Daoy (cell line): Measurements from ENCODE around the gene DCPS. TPM values are rescaled to one million over a fixed set of nuclear protein-coding genes. Genes with fewer than 3 reads are reported as not detected.
A peak's percentile ranks its signal among the peaks of the same experiment; 100 is the strongest.
"Not testable (repeated sequence)": the region's sequence is repeated elsewhere in the genome, so short reads cannot be mapped to it uniquely, and the experiment has no call there.

ENCODE experiments used
- DNase-seq: peaks from one replicate; pipeline ENCODE4 v3.0.0-alpha.2; 2015; ENCODE audit warnings: low read depth
- total RNA-seq: library from RNA; depleted of rRNA; stranded (reverse); fragments of >200 nt; shearing (Covaris generic); gene quantifications from 2 replicates; pipeline ENCODE4 v1.2.3, GENCODE V29; 2014; rRNA removed

DCPS gene
- 15.9 and 19.3 TPM in 2 replicates for total RNA-seq

DNA sequence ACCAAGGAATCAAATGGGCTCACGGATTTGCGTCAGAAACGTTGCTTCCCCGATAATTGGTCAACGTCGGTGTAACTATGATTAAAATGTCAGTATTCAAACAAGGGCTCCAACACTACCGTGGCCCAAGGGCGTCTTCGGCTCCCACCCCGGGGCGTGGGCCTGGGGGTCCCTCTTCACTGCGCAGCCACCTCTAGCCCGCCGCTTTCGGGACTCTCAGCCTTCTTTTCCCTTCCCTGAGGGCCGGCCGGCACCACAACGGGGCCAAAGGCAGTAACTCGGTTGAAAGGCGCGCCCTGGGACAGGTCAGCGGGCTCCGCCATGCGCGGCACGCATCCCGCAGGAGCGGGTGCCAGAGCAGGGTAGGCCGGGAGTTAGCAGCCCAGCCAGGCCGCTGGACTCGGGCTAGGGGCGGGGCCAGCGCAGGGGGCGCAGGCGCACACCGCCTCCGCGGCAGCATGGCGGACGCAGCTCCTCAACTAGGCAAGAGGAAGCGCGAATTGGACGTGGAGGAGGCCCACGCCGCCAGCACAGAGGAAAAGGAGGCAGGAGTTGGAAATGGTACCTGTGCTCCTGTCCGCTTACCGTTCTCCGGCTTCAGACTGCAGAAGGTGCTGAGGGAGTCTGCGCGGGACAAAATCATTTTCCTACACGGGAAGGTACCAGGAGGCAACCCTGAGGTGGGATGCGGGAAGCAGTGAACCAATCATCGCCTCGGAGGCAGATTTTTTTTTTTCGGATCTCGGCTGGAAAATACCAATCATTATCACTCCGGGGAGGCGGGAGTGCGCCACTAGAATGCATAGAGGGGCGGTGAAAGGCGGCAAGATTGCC lies at the start of gene DCPS:
DCPS (plus strand) TSS at position 438 of the 834 bp plus-strand sequence; CDS start at position 459, 21 bp downstream.
- DNase-seq, result peak; percentile 95

DNA sequence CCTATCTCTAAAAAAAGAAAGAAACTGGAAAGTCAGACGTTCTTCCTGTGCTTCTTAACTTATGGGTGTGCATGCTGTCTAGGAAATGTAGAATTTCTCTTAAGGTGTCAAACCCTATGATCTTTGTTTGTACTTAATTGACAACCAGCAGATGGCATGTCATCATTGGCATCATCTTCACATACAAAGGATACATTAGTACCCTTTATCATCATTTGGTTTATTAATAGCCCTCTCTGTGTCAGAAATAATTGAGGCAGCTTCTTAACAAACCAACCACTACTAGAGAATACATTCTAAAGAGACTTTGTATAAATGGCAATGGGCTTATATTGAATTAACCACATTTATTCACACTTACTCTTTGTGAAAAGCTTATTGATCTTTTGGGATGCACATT lies 49.0 kb upstream of the DCPS start:
- DNase-seq, result no peak

DNA sequence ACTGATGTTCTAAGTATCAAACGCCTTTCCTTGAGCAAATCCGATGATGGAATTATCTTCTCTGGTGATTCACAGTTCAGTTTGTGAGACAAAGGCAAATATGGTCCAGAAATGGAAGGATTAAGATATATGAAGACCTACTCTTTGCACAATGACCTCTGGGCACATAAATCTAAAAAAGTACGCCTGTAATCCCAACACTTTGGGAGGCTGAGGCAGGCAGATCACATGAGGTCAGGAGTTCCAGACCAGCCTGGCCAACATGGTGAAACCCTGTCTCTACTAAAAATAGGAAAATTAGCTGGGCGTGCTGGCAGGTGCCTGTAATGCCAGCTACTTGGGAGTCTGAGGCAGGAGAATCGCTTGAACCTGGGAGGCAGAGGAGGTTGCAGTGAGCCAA lies 48.4 kb upstream of the DCPS start:
- DNase-seq, result not testable (repeated sequence)

DNA sequence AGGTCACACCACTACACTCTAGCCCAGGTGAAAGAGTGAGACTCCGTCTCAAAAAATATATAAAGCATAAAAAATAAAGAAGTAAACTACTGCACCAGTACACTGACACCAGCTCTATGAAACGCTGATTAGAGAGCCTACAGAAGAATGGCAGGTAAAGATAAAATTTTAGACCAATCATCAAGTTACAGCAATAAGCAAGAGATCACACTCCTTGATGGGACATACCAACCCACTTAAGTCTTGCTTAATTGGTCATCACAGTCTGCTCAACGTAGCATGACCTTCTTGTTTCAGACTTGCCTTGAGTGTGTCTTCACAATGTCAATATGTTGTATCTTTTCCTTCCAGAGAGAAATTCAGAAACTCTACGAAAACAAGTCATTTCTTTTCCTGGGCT lies 47.6 kb upstream of the DCPS start:
- DNase-seq, result no peak

DNA sequence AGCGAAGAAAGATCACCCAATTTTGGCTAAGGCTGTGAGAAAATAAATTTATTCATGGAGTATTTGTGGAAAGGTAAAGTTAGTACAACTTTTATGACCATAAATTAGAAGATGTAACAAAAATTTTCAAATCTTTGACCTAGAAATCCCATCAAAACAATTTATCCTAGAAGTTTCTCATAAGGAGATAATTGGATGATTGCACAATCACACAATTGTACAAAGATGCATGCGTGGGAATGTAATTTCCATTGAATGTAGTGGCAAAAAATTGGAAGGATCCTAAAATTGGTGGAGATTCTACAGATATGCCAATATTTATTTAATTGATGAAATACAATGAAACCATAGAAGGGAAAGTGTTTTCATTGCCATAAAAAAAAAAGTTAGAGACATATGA lies 46.7 kb upstream of the DCPS start:
- DNase-seq, result no peak

- peak; percentile 17 for DNase-seq
Observed at GRCh38 chr11:126257764-126258163, 46.1 kb upstream of the DCPS start.

DNA sequence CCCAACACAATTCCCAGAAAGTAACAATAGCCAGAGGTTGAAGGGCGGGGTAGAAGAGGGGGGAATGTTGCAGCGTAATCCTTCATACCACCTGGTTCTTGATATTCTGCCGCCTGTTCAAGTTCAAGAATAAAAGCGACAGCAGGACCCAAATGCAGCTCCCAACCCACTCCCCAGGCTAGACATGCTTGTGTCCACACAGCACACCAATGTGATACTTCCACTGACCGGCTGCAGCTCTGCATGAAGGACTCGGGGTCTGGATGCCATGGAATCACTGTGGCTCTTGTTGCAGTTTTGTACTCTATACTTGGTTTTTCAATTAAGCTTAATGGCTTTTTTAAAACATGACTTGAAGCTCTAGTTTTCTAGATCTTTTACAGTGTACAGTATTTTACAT lies 41.6 kb upstream of the DCPS start:
- no peak for DNase-seq

- DNase-seq, result no peak
Observed at GRCh38 chr11:126263489-126263888, 40.4 kb upstream of the DCPS start.

GRCh38 chr11:126265811-126266210 lies 38.0 kb upstream of the DCPS start:
- no peak for DNase-seq

DNA sequence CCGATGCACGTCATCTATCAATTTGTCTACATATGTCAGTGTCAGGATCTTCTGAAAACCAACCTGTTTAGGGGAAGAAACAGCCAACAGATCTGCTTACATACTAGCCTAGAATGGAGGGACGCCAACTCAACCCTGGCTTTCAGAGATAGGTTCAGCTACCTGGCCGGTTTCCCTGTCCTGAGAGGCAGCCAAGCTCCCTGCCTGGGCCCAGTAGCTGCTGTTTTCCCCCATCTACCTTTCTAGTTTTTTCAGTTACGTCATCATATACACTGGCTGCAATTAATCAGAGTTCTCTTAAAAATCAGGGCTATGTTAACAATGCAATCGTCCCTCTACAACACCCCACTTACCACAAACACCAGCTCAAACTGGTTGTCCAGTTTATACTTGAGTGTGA lies 36.2 kb upstream of the DCPS start:
- no peak for DNase-seq

GRCh38 chr11:126268361-126268707 lies 35.5 kb upstream of the DCPS start:
- no peak for DNase-seq

GRCh38 chr11:126268708-126269579 lies 34.9 kb upstream of the DCPS start, which contains the start of the genes FOXRED1 and SRPRA:
TSS of gene FOXRED1 (plus strand) at chr11:126269154. CDS start at chr11:126269207, 53 bp downstream.
TSS of gene SRPRA (minus strand) at chr11:126268895. CDS start at chr11:126268804, 91 bp downstream.
- peak; percentile 99 for DNase-seq

DNA sequence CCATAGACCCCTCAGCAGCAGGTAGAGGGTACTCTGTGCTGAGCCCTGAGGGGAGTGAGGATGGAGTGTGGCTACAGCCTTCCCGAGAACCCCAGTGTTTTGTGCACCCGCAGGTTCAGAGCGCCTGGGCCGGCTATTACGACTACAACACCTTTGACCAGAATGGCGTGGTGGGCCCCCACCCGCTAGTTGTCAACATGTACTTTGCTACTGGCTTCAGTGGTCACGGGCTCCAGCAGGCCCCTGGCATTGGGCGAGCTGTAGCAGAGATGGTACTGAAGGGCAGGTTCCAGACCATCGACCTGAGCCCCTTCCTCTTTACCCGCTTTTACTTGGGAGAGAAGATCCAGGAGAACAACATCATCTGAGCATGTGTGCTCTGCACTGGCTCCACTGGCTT lies 26.5 kb upstream of the DCPS start:
- no peak for DNase-seq

GRCh38 chr11:126277780-126278179 lies 26.1 kb upstream of the DCPS start:
- no peak for DNase-seq

- DNase-seq, result no peak
Observed at GRCh38 chr11:126279191-126279590, 24.7 kb upstream of the DCPS start.

GRCh38 chr11:126280595-126280994 lies 23.3 kb upstream of the DCPS start:
- no peak for DNase-seq

- DNase-seq, result no peak
Observed at GRCh38 chr11:126281245-126281644, 22.6 kb upstream of the DCPS start.

- DNase-seq, result no peak
Observed at GRCh38 chr11:126281666-126282175, 22.1 kb upstream of the DCPS start.

- peak; percentile 35 for DNase-seq
Observed at GRCh38 chr11:126282361-126282735, 21.5 kb upstream of the DCPS start.

GRCh38 chr11:126282736-126283591 lies 20.9 kb upstream of the DCPS start, which contains the start of gene TIRAP:
TSS of gene TIRAP (plus strand) at chr11:126283093. CDS start at chr11:126290895, 7,802 bp downstream.
- peak; percentile 68 for DNase-seq

DNA sequence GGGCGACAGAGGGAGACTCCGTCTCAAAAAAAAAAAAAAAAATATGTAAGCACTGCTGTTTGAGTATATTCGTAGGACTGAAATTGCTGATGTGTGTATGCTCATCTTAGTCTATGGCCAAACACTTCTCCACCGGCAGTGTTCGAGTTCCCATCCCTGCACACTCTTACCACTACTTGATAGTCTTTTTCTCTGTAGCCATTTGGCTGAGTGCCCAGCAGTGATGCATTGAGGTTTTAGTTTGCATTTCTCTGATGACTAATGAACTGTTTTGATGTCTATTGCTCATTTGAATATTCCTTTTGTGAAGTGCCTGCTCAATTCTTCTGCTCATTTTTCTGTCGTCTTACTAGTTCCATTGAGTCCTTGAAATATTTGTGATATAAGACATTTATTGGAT lies 19.0 kb upstream of the DCPS start:
- DNase-seq, result peak; percentile 94
